Nephron progenitor cell (in vitro differentiated cells): ENCODE results near the gene DHX9.

Experiments used
- DNase-seq: peaks from one replicate; pipeline ENCODE4 v3.0.0; 2021
- H3K27ac Mint-ChIP-seq: 2 replicates; pipeline ENCODE4 v1.8.0; 2021; ENCODE audit warnings: mild to moderate bottlenecking, moderate library complexity, mixed read lengths
- H3K27me3 Mint-ChIP-seq: 2 replicates; pipeline ENCODE4 v1.8.0; 2021; ENCODE audit warnings: mild to moderate bottlenecking, low read depth, mixed read lengths; ENCODE audit not compliant: poor library complexity
- H3K36me3 Mint-ChIP-seq: 2 replicates; pipeline ENCODE4 v1.8.0; 2021; ENCODE audit warnings: low read depth, mixed read lengths
- H3K4me1 Mint-ChIP-seq: 2 replicates; pipeline ENCODE4 v1.8.0; 2021; ENCODE audit warnings: mixed read lengths
- H3K4me3 Mint-ChIP-seq: 2 replicates; pipeline ENCODE4 v1.8.0; 2021; ENCODE audit warnings: mild to moderate bottlenecking, moderate library complexity, mixed read lengths
- H3K9me3 Mint-ChIP-seq: 2 replicates; pipeline ENCODE4 v1.8.0; 2021; ENCODE audit warnings: mild to moderate bottlenecking, moderate library complexity, mixed read lengths
- TF ChIP-seq, protein P1 (sequence below): fragments of 200-600 bp; sonication (generic); IDR thresholded peaks from 2 replicates; pipeline ENCODE4 v1.5.0; 2021; ENCODE audit warnings: antibody characterized with exemption

The DHX9 gene

GRCh38 chr1:182855911-182856310 is 16.8 kb downstream of the DHX9 start:
- Mint-ChIP-seq H3K4me1 (no peaks in the 10 kb centered on the region), H3K4me3 (no peak overlapping the region), H3K36me3 (peaks cover 80% of the 10 kb centered on the region), H3K27ac (no peak overlapping the region), H3K27me3 (no peaks in the 10 kb centered on the region), H3K9me3 (no peaks in the 10 kb centered on the region)
- TF ChIP-seq, protein P1, sequence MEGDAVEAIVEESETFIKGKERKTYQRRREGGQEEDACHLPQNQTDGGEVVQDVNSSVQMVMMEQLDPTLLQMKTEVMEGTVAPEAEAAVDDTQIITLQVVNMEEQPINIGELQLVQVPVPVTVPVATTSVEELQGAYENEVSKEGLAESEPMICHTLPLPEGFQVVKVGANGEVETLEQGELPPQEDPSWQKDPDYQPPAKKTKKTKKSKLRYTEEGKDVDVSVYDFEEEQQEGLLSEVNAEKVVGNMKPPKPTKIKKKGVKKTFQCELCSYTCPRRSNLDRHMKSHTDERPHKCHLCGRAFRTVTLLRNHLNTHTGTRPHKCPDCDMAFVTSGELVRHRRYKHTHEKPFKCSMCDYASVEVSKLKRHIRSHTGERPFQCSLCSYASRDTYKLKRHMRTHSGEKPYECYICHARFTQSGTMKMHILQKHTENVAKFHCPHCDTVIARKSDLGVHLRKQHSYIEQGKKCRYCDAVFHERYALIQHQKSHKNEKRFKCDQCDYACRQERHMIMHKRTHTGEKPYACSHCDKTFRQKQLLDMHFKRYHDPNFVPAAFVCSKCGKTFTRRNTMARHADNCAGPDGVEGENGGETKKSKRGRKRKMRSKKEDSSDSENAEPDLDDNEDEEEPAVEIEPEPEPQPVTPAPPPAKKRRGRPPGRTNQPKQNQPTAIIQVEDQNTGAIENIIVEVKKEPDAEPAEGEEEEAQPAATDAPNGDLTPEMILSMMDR: no peak
- no peak for DNase-seq

- Mint-ChIP-seq H3K4me1 (no peaks in the 10 kb centered on the region), H3K36me3 (peaks cover 89% of the 10 kb centered on the region), H3K4me3 (no peak overlapping the region), H3K27me3 (no peaks in the 10 kb centered on the region), H3K27ac (no peak overlapping the region), H3K9me3 (no peaks in the 10 kb centered on the region)
- no peak for DNase-seq
- TF ChIP-seq, protein P1: no peak
Observed at GRCh38 chr1:182857212-182857611, 18.1 kb downstream of the DHX9 start.

- no peak overlapping the region for H3K27ac Mint-ChIP-seq
- DNase-seq: no peak
- H3K36me3 Mint-ChIP-seq: peaks cover 94% of the 10 kb centered on the region
- no peak overlapping the region for H3K4me3 Mint-ChIP-seq
- H3K9me3 Mint-ChIP-seq: no peaks in the 10 kb centered on the region
- H3K27me3 Mint-ChIP-seq: no peaks in the 10 kb centered on the region
- H3K4me1 Mint-ChIP-seq: no peaks in the 10 kb centered on the region
- TF ChIP-seq, protein P1: no peak
Observed at GRCh38 chr1:182860658-182861057, 21.5 kb downstream of the DHX9 start.

GRCh38 chr1:182861994-182862393 is 22.8 kb downstream of the DHX9 start:
- Mint-ChIP-seq H3K36me3 (peaks cover 98% of the 10 kb centered on the region), H3K27ac (no peak overlapping the region), H3K9me3 (no peaks in the 10 kb centered on the region), H3K27me3 (no peaks in the 10 kb centered on the region), H3K4me3 (no peak overlapping the region), H3K4me1 (no peaks in the 10 kb centered on the region)
- TF ChIP-seq, protein P1: no peak
- no peak for DNase-seq

GRCh38 chr1:182862827-182863226 is 23.7 kb downstream of the DHX9 start:
- TF ChIP-seq, protein P1: no peak
- Mint-ChIP-seq H3K27me3 (no peaks in the 10 kb centered on the region), H3K4me1 (no peaks in the 10 kb centered on the region), H3K9me3 (no peaks in the 10 kb centered on the region), H3K4me3 (no peak overlapping the region), H3K36me3 (peaks cover 98% of the 10 kb centered on the region), H3K27ac (no peak overlapping the region)
- no peak for DNase-seq

GRCh38 chr1:182863940-182864339 is 24.8 kb downstream of the DHX9 start:
- Mint-ChIP-seq H3K9me3 (no peaks in the 10 kb centered on the region), H3K27ac (peak overlapping the region; percentile 69), H3K4me3 (no peak overlapping the region), H3K36me3 (peaks cover 96% of the 10 kb centered on the region), H3K4me1 (no peaks in the 10 kb centered on the region), H3K27me3 (no peaks in the 10 kb centered on the region)
- DNase-seq: no peak
- TF ChIP-seq, protein P1: no peak
